VCaP (cell line): ENCODE results near the gene SHISA6.

Experiments
- H3K27ac ChIP-seq: fragments of 450-650 bp; 2 replicates; pipeline ENCODE4 v1.5.1; 2017
- CTCF ChIP-seq: fragments of 450-650 bp; conservative IDR thresholded peaks from 2 replicates; pipeline ENCODE4 v1.5.1; 2017; ENCODE audit warnings: mild to moderate bottlenecking, moderate library complexity

The SHISA6 gene

GRCh38 chr17:11495613-11496012 lies 254.6 kb downstream of the SHISA6 start:
- no peak overlapping the region for H3K27ac ChIP-seq
- TF ChIP-seq CTCF: no peak

GRCh38 chr17:11499881-11500280 lies 258.9 kb downstream of the SHISA6 start:
- TF ChIP-seq CTCF: no peak
- no peak overlapping the region for H3K27ac ChIP-seq

GRCh38 chr17:11503308-11504035 lies 262.5 kb downstream of the SHISA6 start:
- TF ChIP-seq CTCF: no peak
- no peak overlapping the region for H3K27ac ChIP-seq

DNA sequence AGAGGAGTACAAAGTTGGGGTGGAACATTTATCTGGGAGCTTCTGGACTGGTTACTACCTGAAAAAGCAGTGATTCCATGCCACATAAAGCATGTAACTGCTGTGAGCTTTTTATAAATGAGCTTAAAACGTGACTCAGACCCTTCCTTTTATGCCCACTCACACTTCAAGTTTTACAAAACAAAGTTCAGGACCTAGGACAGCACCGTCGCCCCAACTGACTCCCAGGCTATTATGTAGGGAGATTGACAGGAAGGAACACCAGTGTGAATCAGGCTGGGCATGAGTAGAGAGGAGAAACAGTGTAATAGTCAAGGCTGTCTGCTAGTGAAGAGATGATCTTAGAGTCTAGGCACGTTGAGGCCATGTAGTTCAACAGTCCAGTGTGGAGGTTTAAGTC lies 265.6 kb downstream of the SHISA6 start:
- no peak overlapping the region for H3K27ac ChIP-seq
- TF ChIP-seq CTCF: no peak

GRCh38 chr17:11511696-11512095 lies 270.7 kb downstream of the SHISA6 start:
- H3K27ac ChIP-seq: peak overlapping the region; percentile 30; the same call in 1 of the 2 replicates
- no peak for TF ChIP-seq CTCF

DNA sequence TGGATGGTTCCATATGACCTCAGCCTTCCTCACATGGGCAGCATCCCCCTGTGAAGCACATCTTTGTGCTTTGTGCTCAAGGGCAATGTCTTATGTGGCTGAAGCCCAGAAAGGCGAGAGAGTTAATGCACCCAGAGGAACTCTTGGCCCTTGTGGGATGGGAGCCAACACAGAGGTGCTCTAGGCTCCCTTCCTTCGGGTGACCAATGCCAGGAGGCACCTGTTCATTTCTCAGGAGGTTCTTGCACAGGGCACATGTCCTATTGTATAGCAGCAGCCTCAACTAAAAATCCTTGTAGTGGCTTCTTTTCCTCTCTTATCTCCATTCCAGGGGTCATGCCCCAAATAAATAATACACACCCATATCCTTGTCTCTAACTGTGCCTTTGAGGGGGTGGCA lies 273.6 kb downstream of the SHISA6 start:
- H3K27ac ChIP-seq: no peak overlapping the region
- no peak for TF ChIP-seq CTCF

DNA sequence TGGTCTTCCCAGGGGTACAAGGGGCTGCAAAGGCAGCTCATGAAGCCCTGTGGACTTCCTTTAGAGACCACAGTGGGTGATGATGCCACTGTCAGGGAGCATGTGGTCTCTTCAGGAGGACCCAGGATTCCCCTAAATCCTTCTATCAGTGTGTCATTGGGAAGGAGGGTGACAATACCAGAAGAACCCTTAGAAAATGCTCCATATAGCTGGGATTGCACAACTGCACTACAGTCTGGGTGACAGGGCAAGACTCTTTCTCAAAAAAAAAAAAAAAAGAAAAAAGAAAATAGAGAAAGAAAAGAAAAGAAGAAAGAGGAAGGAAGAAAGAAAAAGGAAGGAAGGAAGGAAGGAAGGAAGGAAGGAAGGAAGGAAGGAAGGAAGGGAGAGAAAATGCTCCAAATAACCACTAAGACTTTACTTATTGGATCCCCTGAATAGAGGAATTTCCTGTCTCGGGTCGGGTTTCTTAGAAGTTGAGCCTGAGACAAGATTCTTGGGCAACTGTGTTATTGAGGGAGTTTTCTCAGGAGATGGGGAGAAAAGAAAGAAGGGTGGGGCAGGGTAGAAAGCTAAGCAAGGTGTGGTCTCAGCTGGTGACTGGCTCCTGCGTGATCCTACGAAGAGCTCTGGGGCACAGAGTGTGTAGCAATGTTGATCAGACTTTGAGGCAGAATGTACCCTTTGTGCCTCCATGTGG lies 274.1 kb downstream of the SHISA6 start:
- H3K27ac ChIP-seq: no peak overlapping the region
- no peak for TF ChIP-seq CTCF
